Uterine smooth muscle cell (primary cell): Measurements from ENCODE around the gene COMP. TPM values are rescaled to one million over a fixed set of nuclear protein-coding genes. Genes with fewer than 3 reads are reported as not detected.

Experiments
- total RNA-seq: library from RNA; depleted of rRNA; stranded (reverse); fragments of >200 nt; gene quantifications from 2 replicates; pipeline ENCODE4 v1.2.3, GENCODE V29; 2014

Gene COMP
- 0.11 and 1.1 TPM in 2 replicates for total RNA-seq

DNA sequence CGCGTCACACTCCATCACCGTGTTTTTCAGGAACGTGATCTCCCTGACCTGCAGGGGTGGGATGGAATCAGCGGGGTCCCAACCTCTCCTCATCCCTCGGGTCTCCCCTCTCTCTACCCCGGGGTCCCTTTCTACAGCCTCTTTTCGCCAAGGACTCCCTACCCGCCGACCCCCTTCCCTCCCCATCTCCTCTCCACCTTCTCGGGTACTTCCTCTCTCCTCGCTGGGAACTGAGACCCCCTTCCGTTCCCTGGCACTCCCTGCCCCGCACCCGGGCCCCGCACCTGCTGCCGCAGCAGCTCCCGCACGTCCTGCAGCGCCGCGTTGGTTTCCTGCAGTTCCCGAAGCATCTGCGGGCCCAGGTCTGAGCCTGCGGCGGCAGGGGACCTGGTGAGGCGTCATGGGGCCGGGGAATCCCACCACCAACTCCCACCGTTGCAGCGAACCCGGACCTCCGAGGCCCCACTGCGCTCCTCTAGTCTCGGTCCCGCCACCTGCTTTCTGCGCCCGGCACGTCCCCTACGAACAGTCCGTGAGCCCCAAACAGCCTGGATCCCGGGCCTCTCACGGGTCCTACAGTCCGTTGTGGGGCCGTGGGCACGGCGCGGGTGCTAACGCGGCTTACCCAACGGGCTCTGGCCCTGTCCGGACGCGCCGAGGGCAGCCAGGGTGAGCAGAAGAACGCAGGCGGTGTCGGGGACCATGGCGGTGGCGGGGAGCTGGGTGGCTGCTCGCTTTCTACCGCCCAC, at the start of gene COMP:
Gene COMP (minus strand): TSS at position 740 of the 749 bp plus-strand sequence. CDS start 36 bp downstream, at position 704.

DNA sequence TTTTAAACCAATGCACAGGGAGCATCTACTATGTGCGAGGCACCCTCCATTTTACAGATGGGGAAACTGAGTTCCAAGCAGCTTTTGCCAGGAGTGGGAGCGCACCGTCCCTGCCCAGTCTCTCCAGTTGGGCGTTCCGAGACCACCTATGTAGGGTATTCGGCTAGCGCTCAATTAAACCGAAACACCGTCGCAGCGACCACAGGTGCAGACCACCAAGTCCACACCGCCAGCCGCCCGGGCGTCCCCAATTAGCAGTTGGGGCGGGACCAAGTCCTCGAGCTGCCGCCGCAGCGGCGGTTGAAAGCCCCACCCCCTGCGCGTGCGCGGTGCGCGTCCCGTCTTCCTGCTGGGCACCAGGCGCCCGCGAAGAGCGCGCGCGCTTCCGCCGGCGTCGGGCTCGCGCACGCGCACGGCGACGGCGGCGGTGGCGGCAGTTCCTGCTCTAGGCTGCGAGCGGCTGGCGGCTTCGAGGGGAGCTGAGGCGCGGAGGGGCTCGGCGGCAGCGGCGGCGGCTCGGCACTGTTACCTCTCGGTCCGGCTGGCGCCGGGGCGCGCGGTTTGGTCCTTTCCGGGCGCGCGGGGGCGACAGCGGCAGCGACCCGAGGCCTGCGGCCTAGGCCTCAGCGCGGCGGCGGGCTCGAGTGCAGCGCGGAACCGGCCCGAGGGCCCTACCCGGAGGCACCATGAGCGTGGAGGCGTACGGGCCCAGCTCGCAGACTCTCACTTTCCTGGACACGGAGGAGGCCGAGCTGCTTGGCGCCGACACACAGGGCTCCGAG, 40.6 kb upstream of the COMP start, which contains the start of gene UPF1:
Gene UPF1 (plus strand): TSS at position 436 of the 782 bp plus-strand sequence. CDS start 251 bp downstream, at position 687.

Other genes starting within 250 kb of the COMP start
- gene FKBP8, start 247.7 kb downstream of the COMP start, total RNA-seq: 160 and 335 TPM in 2 replicates
- gene KXD1, start 233.4 kb downstream of the COMP start, total RNA-seq: 46.0 and 68.0 TPM in 2 replicates
- gene UBA52, start 219.4 kb downstream of the COMP start, total RNA-seq: 425 and 545 TPM in 2 replicates
- 56.5 and 76.9 TPM in 2 replicates for gene REX1BD, start 202.5 kb downstream of the COMP start, total RNA-seq
- gene CRLF1, start 184.5 kb downstream of the COMP start, total RNA-seq: 0.11 and 1.00 TPM in 2 replicates
- gene TMEM59L, start 178.4 kb downstream of the COMP start, total RNA-seq: 0.11 and 0.37 TPM in 2 replicates
- 4.5 and 4.6 TPM in 2 replicates for gene KLHL26, start 154.3 kb downstream of the COMP start, total RNA-seq
- 1.7 and 2.1 TPM in 2 replicates for gene CRTC1, start 107.6 kb downstream of the COMP start, total RNA-seq
- 84.6 and 89.3 TPM in 2 replicates for gene UPF1, start 40.7 kb upstream of the COMP start, total RNA-seq
- gene CERS1, start 104.9 kb upstream of the COMP start, total RNA-seq: 0.89 and 1.1 TPM in 2 replicates
- gene COPE, start 128.1 kb upstream of the COMP start, total RNA-seq: 260 and 280 TPM in 2 replicates
- gene DDX49, start 128.4 kb upstream of the COMP start, total RNA-seq: 49.1 and 53.5 TPM in 2 replicates
- gene HOMER3, start 149.9 kb upstream of the COMP start, total RNA-seq: 85.0 and 94.4 TPM in 2 replicates
- gene SUGP2, start 242.2 kb upstream of the COMP start, total RNA-seq: 47.0 and 47.7 TPM in 2 replicates
- gene ARMC6, start 242.3 kb upstream of the COMP start, total RNA-seq: 41.9 and 63.4 TPM in 2 replicates